Measurements from ENCODE around the gene CYTIP.

Gene CYTIP

GRCh38 chr2:157463002-157463401 lies 19.1 kb upstream of the CYTIP start:
- no peak for DNase-seq (ENCODE audit: low spot score)

GRCh38 chr2:157460897-157461296 lies 17.0 kb upstream of the CYTIP start:
- no peak for DNase-seq (ENCODE audit: low spot score)

GRCh38 chr2:157460384-157460837 lies 16.5 kb upstream of the CYTIP start:
- DNase-seq (ENCODE audit: low spot score), result no peak

- DNase-seq (ENCODE audit: low spot score), result no peak
Observed at GRCh38 chr2:157459486-157459885, 15.6 kb upstream of the CYTIP start.

GRCh38 chr2:157447741-157448140 lies 3.9 kb upstream of the CYTIP start:
- no peak for DNase-seq (ENCODE audit: low spot score)

DNA sequence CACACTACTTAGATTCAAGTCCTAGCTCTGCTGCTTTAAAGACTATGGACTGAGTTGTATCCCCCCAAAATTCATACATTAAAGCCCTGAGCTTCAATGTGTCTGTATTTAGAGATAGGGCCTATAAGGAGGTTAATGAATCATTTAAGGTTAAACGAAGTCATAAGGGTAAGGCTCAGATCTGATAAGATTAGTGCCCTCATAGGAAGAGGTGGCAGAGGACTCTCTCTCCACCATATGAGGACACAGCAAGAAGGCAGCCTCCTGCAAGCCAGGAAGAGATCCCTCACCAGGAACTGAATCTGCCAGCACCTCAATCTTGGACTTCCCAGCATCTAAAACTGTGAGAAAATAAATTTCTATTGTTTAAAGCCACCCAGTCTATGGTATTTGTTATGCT lies 3.1 kb upstream of the CYTIP start:
- no peak for DNase-seq (ENCODE audit: low spot score)

GRCh38 chr2:157444641-157445040 lies 752 bp upstream of the CYTIP start:
- no peak for DNase-seq (ENCODE audit: low spot score)

DNA sequence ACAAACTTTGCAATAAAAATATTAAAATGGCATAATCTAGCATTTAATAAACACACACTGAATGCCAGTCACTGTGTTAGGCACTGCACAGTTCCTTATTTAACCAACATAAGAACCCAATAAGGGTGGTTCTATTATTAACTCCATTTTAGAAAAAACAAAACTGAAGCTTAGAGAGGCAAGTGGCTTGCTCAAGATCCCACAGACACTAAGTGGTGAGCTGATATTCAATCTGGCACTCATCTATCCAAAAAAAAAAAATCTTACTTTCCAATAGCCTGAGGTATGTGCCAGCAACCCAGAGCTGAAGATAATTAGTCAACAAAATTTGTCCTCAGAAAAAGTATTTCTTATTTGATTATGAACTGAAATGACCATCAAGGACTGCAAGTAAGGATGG lies 799 bp downstream of the CYTIP start:
- no peak for DNase-seq (ENCODE audit: low spot score)

GRCh38 chr2:157442636-157443035 lies 1.3 kb downstream of the CYTIP start:
- DNase-seq (ENCODE audit: low spot score), result no peak

GRCh38 chr2:157442191-157442590 lies 1.7 kb downstream of the CYTIP start:
- DNase-seq (ENCODE audit: low spot score), result no peak

DNA sequence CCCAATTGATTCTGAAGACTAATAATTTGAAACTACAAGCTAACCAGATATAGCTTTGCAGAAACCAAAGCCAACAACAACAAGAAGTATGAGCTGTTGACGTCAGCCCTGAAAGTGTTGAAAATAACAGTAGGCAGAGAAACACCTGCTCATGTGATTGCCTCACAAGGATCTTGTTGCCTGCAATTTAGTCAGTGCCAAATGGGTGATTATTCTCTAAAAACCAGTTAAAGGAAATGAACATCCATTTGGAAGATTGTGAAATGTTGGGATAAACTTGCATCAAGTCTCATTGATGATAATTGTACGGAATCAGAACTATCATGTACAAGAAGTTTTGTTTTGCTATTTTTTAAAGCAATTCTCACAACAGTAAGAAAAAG lies 2.8 kb downstream of the CYTIP start:
- no peak for DNase-seq (ENCODE audit: low spot score)

- no peak for DNase-seq (ENCODE audit: low spot score)
Observed at GRCh38 chr2:157440404-157441071, 3.4 kb downstream of the CYTIP start.

- no peak for DNase-seq (ENCODE audit: low spot score)
Observed at GRCh38 chr2:157439824-157440186, 4.1 kb downstream of the CYTIP start.

DNA sequence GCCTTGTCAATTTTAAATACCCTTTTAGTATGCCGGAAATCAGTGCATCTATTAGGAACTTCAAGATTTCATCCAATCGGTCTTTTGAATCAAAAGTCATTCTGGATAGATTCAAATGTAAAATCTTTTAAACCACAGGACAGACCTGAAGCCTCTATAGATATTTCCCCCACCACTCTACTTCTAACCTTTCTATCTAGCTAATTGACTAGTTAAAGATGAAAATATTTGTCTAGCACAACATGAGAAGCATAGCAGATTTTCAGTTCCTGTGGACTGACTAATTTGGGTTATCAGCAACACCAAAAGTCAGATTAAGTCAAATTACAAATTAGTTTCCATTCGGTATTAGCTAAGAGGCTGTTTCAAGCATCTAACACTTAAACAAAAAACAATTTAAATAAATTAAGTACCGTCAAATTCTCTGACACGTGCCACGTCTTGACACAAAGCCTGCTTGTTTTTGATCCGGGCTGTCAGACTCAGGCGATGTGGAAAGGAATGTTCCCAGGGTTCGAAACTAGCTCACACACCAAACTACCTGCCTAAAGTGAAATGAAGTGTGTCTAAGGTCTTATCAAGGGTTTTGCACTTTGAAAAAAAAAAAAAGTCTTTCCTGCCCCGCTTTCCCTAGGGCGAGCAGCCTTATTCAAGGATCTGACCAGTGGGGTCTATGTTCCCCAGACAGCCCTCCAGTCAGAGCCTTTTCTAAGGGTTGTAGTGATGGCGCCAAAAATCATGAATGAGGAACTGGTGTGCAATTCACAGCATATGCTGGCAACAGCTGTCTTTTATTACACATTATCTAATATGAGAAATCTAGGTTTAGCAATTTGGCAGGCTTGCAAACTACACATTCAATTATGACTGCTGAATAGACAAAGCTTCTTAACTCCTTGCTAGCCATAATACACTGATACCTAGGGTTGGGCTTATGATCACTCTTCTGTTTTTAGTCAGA lies 4.7 kb downstream of the CYTIP start:
- DNase-seq (ENCODE audit: low spot score), result peak; percentile 65

GRCh38 chr2:157433394-157433793 lies 10.5 kb downstream of the CYTIP start:
- DNase-seq (ENCODE audit: low spot score), result peak; percentile 6

DNA sequence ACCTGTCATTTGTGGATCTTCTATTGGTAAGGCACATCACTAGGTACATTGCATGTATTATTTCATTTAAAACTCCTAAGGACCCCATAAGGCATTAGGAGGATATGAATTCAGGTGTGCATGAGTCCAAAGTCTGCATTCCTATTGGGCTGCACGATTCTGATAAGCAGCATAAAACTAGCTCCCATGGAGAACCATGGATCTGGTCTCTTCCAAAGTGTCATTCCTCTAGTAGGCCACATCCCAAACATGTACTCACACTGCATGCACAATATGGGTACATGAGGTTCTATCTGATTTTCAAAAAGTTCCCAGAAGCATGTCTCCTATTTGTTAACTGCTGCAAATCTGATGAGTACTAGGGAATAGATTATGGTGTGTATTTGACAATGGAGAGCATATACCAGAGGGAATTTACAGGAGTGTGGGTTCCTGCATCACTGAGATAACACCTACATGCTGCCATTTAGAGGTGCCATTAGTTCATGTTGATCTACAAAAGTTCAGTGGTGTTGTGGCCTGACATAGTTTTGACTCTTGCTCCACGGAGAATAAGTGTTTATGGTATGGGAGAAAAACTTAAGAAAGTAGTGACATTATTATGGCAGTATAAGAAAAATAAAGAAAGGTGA lies 11.3 kb downstream of the CYTIP start:
- no peak for DNase-seq (ENCODE audit: low spot score)

DNA sequence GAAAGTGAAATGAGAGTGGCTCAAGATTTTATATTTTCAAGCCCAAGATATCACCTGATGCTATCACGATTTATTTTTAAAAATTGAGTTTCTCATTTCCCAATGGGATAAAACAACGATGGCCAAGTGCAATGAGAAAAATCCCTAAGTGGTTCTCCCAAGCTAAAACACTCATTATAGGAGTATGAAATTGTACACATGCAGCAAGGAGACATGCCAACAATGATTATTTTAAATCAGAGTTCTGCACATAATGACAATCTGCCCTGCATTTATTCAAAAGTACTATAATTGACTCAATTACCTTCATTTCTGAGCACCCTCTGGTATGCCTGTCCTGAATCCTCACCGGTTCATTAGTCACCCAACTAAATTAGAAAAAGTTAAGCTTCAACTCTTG lies 12.7 kb downstream of the CYTIP start:
- DNase-seq (ENCODE audit: low spot score), result no peak

DNA sequence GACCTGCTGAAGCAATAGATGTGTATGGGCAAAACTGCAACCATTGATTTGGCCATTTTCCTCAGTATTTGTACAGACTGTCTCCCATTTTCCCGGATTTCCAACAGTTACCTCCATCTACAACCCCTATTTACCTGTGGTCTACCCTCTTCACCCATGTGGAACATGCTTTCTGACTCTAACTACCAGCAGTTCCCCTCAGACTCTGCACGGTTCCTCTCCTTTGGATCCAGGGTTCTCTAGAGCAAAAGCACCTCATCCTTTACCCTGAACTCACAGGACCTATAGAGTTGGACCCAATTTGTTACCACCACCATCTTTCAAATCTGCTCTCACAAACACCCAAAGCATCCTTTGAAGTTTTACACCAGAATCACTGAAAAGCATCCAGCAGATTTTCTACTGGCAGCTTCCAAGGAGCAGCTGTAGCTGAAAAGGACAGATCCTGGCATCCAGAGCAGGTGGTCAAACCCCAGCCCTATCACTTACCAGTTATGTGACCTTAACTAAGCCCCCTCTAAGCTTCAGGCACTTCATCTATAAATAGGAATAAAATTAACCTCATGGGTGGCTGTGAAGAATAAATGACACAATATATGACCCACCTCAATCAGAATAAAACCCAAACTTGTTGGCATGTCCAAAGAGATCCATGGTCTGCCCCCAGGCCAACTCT lies 15.3 kb downstream of the CYTIP start:
- no peak for DNase-seq (ENCODE audit: low spot score)

- DNase-seq (ENCODE audit: low spot score), result no peak
Observed at GRCh38 chr2:157427922-157428303, 16.0 kb downstream of the CYTIP start.

DNA sequence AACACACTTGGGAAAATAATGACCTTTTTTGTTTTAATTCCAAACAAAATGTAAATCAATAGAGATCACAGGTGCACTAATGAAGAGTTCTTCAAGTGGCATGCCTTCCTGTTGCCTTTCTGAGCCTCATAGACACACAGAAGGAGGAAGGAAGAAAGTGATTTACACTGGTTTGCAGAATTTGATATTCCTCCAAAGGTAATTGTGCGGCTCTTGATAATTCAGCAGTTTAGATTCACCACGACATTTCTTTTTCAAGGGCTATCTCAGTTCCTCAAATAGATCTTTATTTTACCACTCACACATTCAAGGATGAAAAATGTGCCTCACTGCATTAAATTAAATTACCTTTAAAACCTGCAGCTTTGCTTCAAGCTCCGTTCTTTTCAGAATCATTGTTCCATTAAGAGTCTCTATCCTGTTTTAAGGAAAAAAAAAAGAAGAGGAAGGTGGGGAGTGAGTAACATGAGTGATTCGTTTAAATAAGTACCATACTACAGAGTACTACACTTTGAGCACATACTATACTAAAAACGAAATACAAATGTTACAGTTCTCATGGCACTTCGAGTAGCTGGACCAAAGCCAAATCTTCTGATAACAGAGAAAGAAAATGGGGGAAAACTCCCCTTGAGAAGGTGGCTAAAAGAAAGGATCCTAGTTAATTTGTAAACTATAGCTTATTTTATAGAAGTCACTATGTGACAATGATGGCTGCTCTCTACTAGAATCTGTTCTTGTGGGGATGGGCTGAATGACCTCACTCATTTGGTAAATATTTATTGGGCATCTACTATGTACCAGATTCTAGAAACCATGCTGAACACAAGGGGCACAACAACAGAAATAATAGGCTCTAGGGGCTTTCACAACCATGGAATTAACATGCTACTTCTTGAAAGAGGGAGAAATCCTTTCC lies 16.6 kb downstream of the CYTIP start:
- no peak for DNase-seq (ENCODE audit: low spot score)

DNA sequence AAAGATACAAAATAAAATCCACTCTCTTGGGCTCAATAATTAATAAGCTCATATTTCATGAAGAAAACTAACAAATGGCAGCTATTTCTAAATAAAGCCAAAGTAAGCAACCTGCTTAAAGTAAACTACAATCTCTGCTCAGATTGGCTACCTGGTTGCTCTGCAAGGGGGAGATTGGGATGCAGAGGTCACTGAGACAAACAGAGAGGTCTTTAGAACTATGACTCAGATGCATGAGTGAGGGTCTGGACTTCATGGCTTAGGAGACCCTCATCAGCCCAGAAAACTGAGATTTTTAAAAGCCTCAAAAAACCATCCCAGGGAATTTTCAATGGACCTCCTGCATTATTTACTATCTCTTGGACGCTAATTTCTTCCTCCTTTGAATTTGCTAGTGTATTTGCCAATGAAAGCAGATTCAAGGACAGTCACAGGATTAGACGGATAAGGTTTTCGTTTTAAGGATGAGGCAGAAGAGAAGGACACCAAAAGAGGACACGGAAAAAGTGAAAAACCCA lies 17.4 kb downstream of the CYTIP start:
- no peak for DNase-seq (ENCODE audit: low spot score)
